Kidney (tissue), 14 donors: Measurements from ENCODE around the gene TNS2. TPM values are rescaled to one million over a fixed set of nuclear protein-coding genes. Genes with fewer than 3 reads are reported as not detected.
"Not testable (repeated sequence)": the region's sequence is repeated elsewhere in the genome, so short reads cannot be mapped to it uniquely, and the experiment has no call there.

ENCODE experiments used
- DNase-seq, 5 donors: peaks; one replicate each; pipeline ENCODE4 v3.0.0-alpha.2; 2013 to 2020
- FAIRE-seq: peaks from 2 replicates; lab custom pipeline; 2012; peaks lifted over from hg19 to GRCh38; lab: Jason Lieb, UNC
- H3K27ac ChIP-seq, 2 donors: one replicate each; pipeline ENCODE4 v1.7.0; 2013; ENCODE audit warnings: low read depth in 2 of 2, low read length in 2 of 2, inconsistent platforms in 1 of 2
- H3K27me3 ChIP-seq: one replicate; pipeline ENCODE4 v1.7.1; 2013; ENCODE audit warnings: low read length, inconsistent platforms; ENCODE audit not compliant: control insufficient read depth, insufficient read depth
- H3K36me3 ChIP-seq, 3 donors: one replicate each; pipeline versions ENCODE4 v1.7.0 to v1.7.1; 2013; ENCODE audit warnings: low read length in 3 of 3, control low read depth in 1 of 3, inconsistent platforms in 1 of 3; ENCODE audit not compliant: insufficient read depth in 3 of 3, control insufficient read depth in 2 of 3
- H3K4me1 ChIP-seq, 3 donors: one replicate each; pipeline versions ENCODE4 v1.7.0 to v1.7.1; 2013; ENCODE audit warnings: low read length in 3 of 3, inconsistent platforms in 1 of 3, low read depth in 1 of 3; ENCODE audit not compliant: control insufficient read depth in 2 of 3, insufficient read depth in 2 of 3
- H3K4me3 ChIP-seq, 3 donors: one replicate each; pipeline versions ENCODE4 v1.7.0 to v1.8.1; 2013; ENCODE audit warnings: low read length in 3 of 3, control low read depth in 1 of 3, inconsistent platforms in 1 of 3
- H3K9ac ChIP-seq, 3 donors: one replicate each; pipeline versions ENCODE4 v1.7.0 to v1.7.1; 2013; ENCODE audit warnings: low read length in 3 of 3, control low read depth in 1 of 3, inconsistent platforms in 1 of 3
- H3K9me3 ChIP-seq, 3 donors: one replicate each; pipeline versions ENCODE4 v1.7.0 to v1.7.1; 2013; ENCODE audit warnings: low read length in 3 of 3, control low read depth in 1 of 3, inconsistent platforms in 1 of 3; ENCODE audit not compliant: control insufficient read depth in 2 of 3, insufficient read depth in 1 of 3
- CTCF ChIP-seq: IDR thresholded peaks from 3 replicates; pipeline ENCODE4 v1.5.1; 2012; ENCODE audit warnings: mild to moderate bottlenecking, moderate library complexity, borderline replicate concordance; ENCODE audit not compliant: insufficient read depth; ENCODE audit errors: extremely low read depth
- intact Hi-C: fragments of 100-400 bp; cut with DNase I; formaldehyde crosslinking; loops from one replicate; pipeline ENCODE4 v1.11.1; 2022
- polyA plus RNA-seq: library from polyadenylated mRNA; stranded (reverse); fragments of 350-450 nt; fragmentation: Illumina TruSeq; extraction: RNeasy Lipid Tissue Mini Kit (QIAGEN cat#74804); gene quantifications from one replicate; pipeline ENCODE4 v1.2.3, GENCODE V29; 2014; ENCODE audit warnings: low read depth, low replicate concordance; ENCODE audit not compliant: insufficient read depth
- total RNA-seq: library from RNA; stranded (reverse); fragmentation: NEBNext Ultra II Directional; extraction: Animal tissue kit (Norgen Biotek cat#: 25700); gene quantifications from one replicate; pipeline ENCODE4 v1.2.1, GENCODE V29; 2021
- donor health status: control.
- donor health status: control.
- donor health status: control.
- donor health status: control.
- donor health status: control.
- donor health status: DM: yes; HTN: yes; CAD: no.
- donor health status: Normal renal cell carcinoma (clear cell type).

Gene TNS2
- total and polyA plus RNA-seq, 2 donors from 2014 or later = 90.1 to 179 TPM

GRCh38 chr12:53012928-53013327 is 36.9 kb upstream of the TNS2 start:
- no peak overlapping the region for H3K27ac ChIP-seq
- DNase-seq (no peak), FAIRE-seq (no peak)
- no peaks in the 10 kb centered on the region for H3K9me3 ChIP-seq
- H3K27me3 ChIP-seq = no peaks in the 10 kb centered on the region
- no peak for TF ChIP-seq CTCF
- H3K36me3 ChIP-seq = peaks cover 0 to under 1% (median 0%) of the 10 kb centered on the region in 3 donors
- intact Hi-C loops = no loop called here
- no peak overlapping the region for H3K9ac ChIP-seq
- no peak overlapping the region for H3K4me3 ChIP-seq
- H3K4me1 ChIP-seq = peaks cover 0 to 17% (median 12%) of the 10 kb centered on the region in 3 donors

- FAIRE-seq = no peak
- Histone ChIP-seq H3K4me1 (peaks cover 0 to 10% (median 8%) of the 10 kb centered on the region in 3 donors), H3K27me3 (no peaks in the 10 kb centered on the region), H3K27ac (no peak overlapping the region), H3K9me3 (no peaks in the 10 kb centered on the region), H3K9ac (no peak overlapping the region), H3K36me3 (peaks cover 4 to 10% (median 8%) of the 10 kb centered on the region in 3 donors), H3K4me3 (no peak overlapping the region)
- DNase-seq = no peak
- intact Hi-C loops = no loop called here
- no peak for TF ChIP-seq CTCF
Observed at GRCh38 chr12:53014709-53015108, 35.2 kb upstream of the TNS2 start.

- no peaks in the 10 kb centered on the region for H3K27me3 ChIP-seq
- no peak overlapping the region for H3K9ac ChIP-seq
- no peak overlapping the region for H3K4me3 ChIP-seq
- DNase-seq (no peak), FAIRE-seq (no peak)
- H3K36me3 ChIP-seq = peaks cover 22 to 55% (median 36%) of the 10 kb centered on the region in 3 donors
- no peaks in the 10 kb centered on the region for H3K4me1 ChIP-seq
- TF ChIP-seq CTCF = no peak
- intact Hi-C loops = no loop called here
- no peaks in the 10 kb centered on the region for H3K9me3 ChIP-seq
- H3K27ac ChIP-seq = no peak overlapping the region
Observed at GRCh38 chr12:53025250-53025649, 24.6 kb upstream of the TNS2 start.

- not testable (repeated sequence) for DNase-seq, FAIRE-seq, H3K27ac ChIP-seq
Observed at GRCh38 chr12:53027014-53027413, 22.9 kb upstream of the TNS2 start.

More at GRCh38 chr12:53027014-53027413, 22.9 kb upstream of the TNS2 start:
- H3K27me3 ChIP-seq, H3K9ac ChIP-seq, intact Hi-C loops, H3K4me3 ChIP-seq, H3K9me3 ChIP-seq, H3K4me1 ChIP-seq: not testable (repeated sequence)
- H3K36me3 ChIP-seq = peaks cover 14 to 58% (median 29%) of the 10 kb centered on the region in 3 donors
